Endodermal cell (in vitro differentiated cells): ENCODE measurements around the gene ETNPPL. TPM values are rescaled to one million over a fixed set of nuclear protein-coding genes. Genes with fewer than 3 reads are reported as not detected.

ENCODE experiments used
- DNase-seq: peaks from one replicate; pipeline ENCODE4 v3.0.0-alpha.2; 2017
- H3K27ac ChIP-seq: 2 replicates; pipeline ENCODE4 v1.5.1; 2013; ENCODE audit warnings: mild to moderate bottlenecking, low read depth, low read length, moderate library complexity
- H3K27me3 ChIP-seq: 2 replicates; pipeline ENCODE4 v1.6.1; 2013; ENCODE audit warnings: mild to moderate bottlenecking, low read length, moderate library complexity; ENCODE audit not compliant: insufficient read depth, control insufficient read depth, poor library complexity, severe bottlenecking
- H3K36me3 ChIP-seq: 2 replicates; pipeline ENCODE4 v1.7.0; 2013; ENCODE audit warnings: mild to moderate bottlenecking, low read length, moderate library complexity; ENCODE audit not compliant: control insufficient read depth, insufficient read depth
- H3K4me1 ChIP-seq: one replicate; pipeline ENCODE4 v1.7.0; 2013; ENCODE audit warnings: low read length; ENCODE audit not compliant: control insufficient read depth, insufficient read depth
- H3K4me3 ChIP-seq: 2 replicates; pipeline ENCODE4 v1.5.1; 2013; ENCODE audit warnings: mild to moderate bottlenecking, low read length, moderate library complexity
- H3K9ac ChIP-seq: 2 replicates; pipeline ENCODE4 v1.6.1; 2013; ENCODE audit warnings: mild to moderate bottlenecking, low read length, moderate library complexity; ENCODE audit not compliant: poor library complexity, severe bottlenecking; ENCODE audit errors: extremely low read depth
- H3K9me3 ChIP-seq: 2 replicates; pipeline ENCODE4 v1.6.1; 2013; ENCODE audit warnings: mild to moderate bottlenecking, low read length, moderate library complexity; ENCODE audit not compliant: control insufficient read depth
- H3K27ac Mint-ChIP-seq: 2 replicates; pipeline ENCODE4 v1.8.0; 2020; ENCODE audit warnings: mixed read lengths
- H3K27me3 Mint-ChIP-seq: 2 replicates; pipeline ENCODE4 v1.8.0; 2021; ENCODE audit warnings: mild to moderate bottlenecking, mixed read lengths; ENCODE audit not compliant: insufficient read depth
- H3K36me3 Mint-ChIP-seq: 2 replicates; pipeline ENCODE4 v1.8.0; 2020; ENCODE audit warnings: low read depth, mixed read lengths
- H3K4me1 Mint-ChIP-seq: 2 replicates; pipeline ENCODE4 v1.8.0; 2020; ENCODE audit warnings: mixed read lengths
- H3K4me3 Mint-ChIP-seq: 2 replicates; pipeline ENCODE4 v1.8.0; 2020; ENCODE audit warnings: mild to moderate bottlenecking, moderate library complexity, mixed read lengths
- H3K9me3 Mint-ChIP-seq: 2 replicates; pipeline ENCODE4 v1.8.0; 2020; ENCODE audit warnings: mild to moderate bottlenecking, mixed read lengths
- WGBS, 2 experiments: methylation state at CpG; one replicate each; pipeline versions ENCODE4 v1.1.5 to v1.1.7; 2013; ENCODE audit warnings: missing lambda C conversion rate in 2 of 2, mixed read lengths in 1 of 2; ENCODE audit not compliant: insufficient coverage in 1 of 2, insufficient read length in 1 of 2; 5-methylcytosine and 5-hydroxymethylcytosine counted together
- total RNA-seq, 2 donors: library from RNA; stranded (reverse); fragmentation: NEBNext Ultra II Directional in 1 of 2; extraction: Animal tissue kit (Norgen Biotek cat#: 25700) in 1 of 2; gene quantifications; 2 replicates in 1 of 2; 3 replicates in 1 of 2; pipeline ENCODE4 v1.2.1, GENCODE V29; 2021
- TF ChIP-seq, protein P1 (sequence below): fragments of 200-600 bp; sonication (generic); conservative IDR thresholded peaks from 2 replicates; pipeline ENCODE4 v1.5.0; 2021; ENCODE audit warnings: antibody characterized with exemption, mild to moderate bottlenecking

ETNPPL gene
- total RNA-seq, 2 donors from 2014 or later = 9.6 to 13.2 TPM

- TF ChIP-seq, protein P1, sequence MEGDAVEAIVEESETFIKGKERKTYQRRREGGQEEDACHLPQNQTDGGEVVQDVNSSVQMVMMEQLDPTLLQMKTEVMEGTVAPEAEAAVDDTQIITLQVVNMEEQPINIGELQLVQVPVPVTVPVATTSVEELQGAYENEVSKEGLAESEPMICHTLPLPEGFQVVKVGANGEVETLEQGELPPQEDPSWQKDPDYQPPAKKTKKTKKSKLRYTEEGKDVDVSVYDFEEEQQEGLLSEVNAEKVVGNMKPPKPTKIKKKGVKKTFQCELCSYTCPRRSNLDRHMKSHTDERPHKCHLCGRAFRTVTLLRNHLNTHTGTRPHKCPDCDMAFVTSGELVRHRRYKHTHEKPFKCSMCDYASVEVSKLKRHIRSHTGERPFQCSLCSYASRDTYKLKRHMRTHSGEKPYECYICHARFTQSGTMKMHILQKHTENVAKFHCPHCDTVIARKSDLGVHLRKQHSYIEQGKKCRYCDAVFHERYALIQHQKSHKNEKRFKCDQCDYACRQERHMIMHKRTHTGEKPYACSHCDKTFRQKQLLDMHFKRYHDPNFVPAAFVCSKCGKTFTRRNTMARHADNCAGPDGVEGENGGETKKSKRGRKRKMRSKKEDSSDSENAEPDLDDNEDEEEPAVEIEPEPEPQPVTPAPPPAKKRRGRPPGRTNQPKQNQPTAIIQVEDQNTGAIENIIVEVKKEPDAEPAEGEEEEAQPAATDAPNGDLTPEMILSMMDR = no peak
- Histone ChIP-seq H3K36me3 (no peaks in the 10 kb centered on the region), H3K9me3 (no peaks in the 10 kb centered on the region), H3K4me1 (peaks cover 2% of the 10 kb centered on the region), H3K27me3 (no peaks in the 10 kb centered on the region), H3K9ac (no peak overlapping the region), H3K4me3 (no peak overlapping the region), H3K27ac (no peak overlapping the region)
- 86 to 89% methylated on average over 2 to 3 of the region's 3 CpGs for WGBS, 2 experiments
- Mint-ChIP-seq H3K27me3 (no peaks in the 10 kb centered on the region), H3K36me3 (no peaks in the 10 kb centered on the region), H3K9me3 (no peaks in the 10 kb centered on the region), H3K4me3 (no peak overlapping the region), H3K27ac (no peak overlapping the region), H3K4me1 (peaks cover 14% of the 10 kb centered on the region)
- no peak for DNase-seq
Observed at GRCh38 chr4:108693211-108693610, 69.6 kb downstream of the ETNPPL start.

Other genes starting within 250 kb of the ETNPPL start
- gene RPL34, start 142.5 kb downstream of the ETNPPL start, total RNA-seq = 1,000 to 10,000 TPM; 1,014 to 1,108 TPM
- 100 to 1,000 TPM; 195 to 215 TPM for gene OSTC, start 112.5 kb downstream of the ETNPPL start, total RNA-seq